Dedifferentiated amniotic fluid mesenchymal stem cell (primary cell): Measurements from ENCODE around the gene UBE2J1.
"Not testable (repeated sequence)": the region's sequence is repeated elsewhere in the genome, so short reads cannot be mapped to it uniquely, and the experiment has no call there.

Experiments
- DNase-seq: peaks from one replicate; pipeline ENCODE4 v3.0.0-alpha.2; 2016; ENCODE audit errors: extremely low spot score

UBE2J1 gene

GRCh38 chr6:89352278-89353117, at the start of gene UBE2J1:
Gene UBE2J1 (minus strand): TSS chr6:89352722. CDS start chr6:89352569, 153 bp downstream.
- peak; percentile 84 for DNase-seq

DNA sequence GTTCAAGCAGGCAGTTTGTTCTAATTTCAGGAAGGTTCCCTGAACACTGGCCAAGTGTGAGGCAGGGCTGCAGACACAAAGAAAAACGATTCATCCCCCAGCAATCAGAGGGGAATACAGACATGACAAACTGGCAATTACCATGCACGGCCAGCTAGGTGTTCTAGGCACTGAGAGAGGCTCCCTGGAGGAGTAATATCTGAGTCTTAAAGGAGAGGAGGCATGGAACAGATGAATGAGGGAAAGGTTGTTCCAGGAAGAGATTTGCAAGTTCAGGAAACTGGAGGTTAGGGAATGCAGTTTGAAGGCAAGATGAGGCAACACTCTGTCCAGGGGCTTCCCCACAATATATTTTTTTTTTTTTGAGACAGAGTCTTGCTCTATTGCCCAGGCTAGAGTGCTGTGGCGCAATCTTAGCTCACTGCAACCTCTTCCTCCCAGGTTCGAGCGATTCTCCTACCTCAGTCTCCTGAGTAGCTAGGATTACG, 48.4 kb upstream of the UBE2J1 start:
- DNase-seq = no peak

DNA sequence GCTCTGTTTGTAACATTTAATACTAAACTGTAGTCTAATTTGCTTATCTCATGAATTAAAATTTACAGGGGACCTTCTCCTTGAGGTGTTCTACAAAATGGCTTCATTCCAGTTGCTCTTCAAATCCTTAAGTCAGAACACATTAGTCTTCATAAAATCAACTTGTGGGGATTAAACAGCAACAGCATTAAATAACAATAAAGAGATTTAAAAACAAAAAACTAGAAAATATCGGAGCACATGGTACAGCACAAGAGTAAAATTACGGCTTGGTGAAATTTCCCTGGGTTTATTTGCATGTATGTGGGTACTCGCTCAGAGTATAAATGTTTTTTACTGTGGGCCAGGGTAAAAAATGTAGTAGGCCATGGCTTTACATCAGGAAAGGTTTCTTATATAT, 47.5 kb upstream of the UBE2J1 start:
- DNase-seq = no peak

DNA sequence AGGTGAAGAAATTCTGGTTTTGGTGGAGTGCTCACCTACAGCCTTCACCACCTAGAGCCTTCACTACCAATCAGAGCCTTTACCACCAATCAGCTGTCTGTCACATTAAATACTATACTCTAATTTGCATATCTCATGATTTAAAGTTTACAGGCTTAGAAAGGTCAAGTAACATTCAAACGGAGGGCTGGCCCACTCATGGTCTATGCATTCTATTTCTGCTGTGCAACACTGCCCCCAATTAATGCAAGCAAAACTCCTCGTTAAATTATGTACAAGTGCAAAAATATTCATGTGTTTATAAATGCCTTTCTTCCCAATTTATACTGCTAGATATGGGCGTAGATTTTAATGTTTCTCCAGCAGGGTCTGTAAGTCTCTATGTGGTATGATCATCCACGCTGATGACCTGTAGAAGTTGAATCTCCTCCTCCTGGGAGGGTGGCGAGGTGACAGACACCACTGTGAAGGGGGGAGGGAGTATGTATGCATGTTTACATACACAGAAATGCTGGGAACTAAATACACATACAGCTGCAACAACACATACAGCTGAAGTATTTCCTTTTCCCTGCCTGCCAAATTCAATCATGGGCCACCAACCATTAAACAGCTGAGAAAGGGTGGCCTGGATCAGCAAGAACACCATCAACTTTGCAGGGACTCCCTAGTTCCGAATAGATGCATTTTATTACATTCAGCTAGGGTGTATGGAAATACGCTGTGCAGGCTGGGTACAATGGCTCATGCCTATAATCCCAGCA, 46.4 kb upstream of the UBE2J1 start:
- no peak for DNase-seq

GRCh38 chr6:89397884-89398283, 45.4 kb upstream of the UBE2J1 start:
- not testable (repeated sequence) for DNase-seq

- DNase-seq = no peak
These were observed 41.1 kb upstream of the UBE2J1 start for GRCh38 chr6:89393659-89394058.

DNA sequence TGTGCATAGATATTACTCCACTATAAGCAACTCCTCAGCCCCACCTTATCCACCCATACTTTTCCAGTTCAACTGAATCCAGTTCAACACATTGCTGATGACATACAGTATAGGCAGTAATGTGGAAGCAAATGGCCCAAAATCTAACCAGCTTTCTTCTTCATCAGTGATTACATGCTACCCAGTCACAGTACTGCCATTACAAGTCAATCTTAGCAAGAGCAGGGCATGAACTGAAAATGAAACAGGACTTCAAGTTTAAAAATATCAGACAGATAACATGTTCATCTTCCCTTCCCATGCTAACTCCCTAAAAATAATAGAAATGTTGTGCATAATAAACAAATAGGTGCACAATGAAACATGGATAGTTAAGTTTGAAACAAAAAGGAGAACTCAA, 40.3 kb upstream of the UBE2J1 start:
- DNase-seq = no peak

DNA sequence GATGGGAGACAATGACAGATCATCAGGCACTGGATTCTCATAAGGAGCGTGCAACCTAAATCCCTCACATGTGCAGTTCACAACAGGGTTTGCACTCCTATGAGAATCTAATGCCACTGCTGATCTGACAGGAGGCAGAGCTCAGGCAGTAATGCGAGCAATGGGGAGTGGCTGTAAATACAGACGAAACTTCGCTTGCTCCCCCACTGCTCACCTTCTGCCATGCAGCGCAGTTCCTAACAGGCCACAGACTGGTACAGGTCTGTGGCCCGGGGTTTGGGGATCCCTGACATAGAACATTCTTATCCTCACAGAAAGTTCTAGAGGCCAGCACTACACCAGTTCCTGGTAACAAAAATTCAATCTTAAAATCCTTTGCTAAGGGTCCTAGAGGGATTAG, 36.3 kb upstream of the UBE2J1 start:
- DNase-seq = no peak

DNA sequence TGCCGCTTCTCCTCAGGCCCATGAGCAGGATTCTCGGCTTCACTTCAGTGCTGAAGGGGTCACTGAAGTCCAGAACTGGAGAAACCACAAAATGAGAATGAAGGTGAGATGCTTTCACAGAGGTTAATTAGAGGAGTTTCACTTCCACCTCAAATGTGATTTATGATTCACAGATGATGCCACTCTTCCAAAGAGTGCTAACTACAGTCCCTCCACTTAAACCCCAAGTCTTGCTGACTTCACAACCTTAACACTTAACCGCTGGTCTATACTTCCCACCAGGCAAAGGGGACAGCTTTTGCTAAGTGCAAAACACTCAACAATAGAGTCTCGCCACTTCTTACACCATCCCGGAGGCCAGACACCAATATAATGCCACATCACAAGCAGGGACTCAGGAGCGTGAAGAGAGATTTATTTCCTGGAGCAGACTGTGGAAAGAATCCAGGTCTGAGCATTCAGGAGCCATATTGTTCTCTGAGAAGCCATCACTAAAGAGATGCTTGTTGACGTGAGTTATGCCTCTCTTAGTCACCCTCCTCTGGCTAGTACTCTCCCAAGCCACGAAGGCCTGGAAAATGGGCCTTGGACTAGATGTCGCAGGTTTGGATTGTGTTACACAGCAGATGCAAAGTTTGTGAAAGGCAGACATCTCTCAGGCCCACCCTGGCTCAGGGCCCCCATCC, 35.1 kb upstream of the UBE2J1 start:
- no peak for DNase-seq

GRCh38 chr6:89386917-89387491, 34.5 kb upstream of the UBE2J1 start:
- no peak for DNase-seq

DNA sequence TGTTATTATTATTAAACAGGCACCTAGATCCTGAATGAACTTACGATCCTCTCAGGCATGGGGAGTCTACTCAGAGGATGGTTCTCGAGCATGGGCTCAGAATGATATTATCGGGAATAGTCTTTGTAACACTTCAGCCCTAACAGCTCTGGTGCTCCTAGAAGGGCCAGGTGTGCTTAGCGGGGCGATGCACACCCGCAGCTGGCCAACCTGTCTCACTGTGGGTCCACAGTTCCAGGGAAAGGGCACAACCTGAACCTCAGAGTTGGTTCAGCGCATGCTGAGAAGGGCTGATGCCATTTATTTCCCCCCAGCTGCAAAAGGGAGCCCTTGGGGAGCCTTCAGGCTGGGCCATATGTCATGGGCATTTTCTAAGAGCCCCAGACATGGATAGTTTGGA, 33.3 kb upstream of the UBE2J1 start:
- no peak for DNase-seq

- DNase-seq = no peak
These were observed 32.7 kb upstream of the UBE2J1 start for GRCh38 chr6:89385156-89385667.

DNA sequence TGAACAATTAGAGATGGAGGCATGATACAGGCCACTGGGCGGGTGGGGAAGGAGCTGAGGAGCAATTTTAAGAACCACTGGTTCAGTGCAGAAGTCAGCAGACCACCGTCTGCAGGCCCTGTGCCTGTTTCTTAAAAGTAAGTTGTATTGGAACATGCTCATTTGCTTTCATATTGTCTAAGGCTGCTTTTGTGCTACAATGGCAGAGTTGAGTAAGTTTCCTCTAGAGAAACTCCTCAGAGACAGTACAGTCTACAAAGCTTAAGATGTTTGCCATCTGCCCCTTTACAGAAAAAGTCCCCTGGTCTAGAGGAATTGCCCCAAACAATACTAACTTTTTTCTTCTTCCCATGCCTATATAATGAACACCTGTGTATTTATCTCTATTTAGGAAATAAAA, 28.5 kb upstream of the UBE2J1 start:
- no peak for DNase-seq

GRCh38 chr6:89379281-89379680, 26.8 kb upstream of the UBE2J1 start:
- DNase-seq = no peak

- no peak for DNase-seq
These were observed 26.1 kb upstream of the UBE2J1 start for GRCh38 chr6:89378628-89379027.

GRCh38 chr6:89375427-89376267, 23.1 kb upstream of the UBE2J1 start:
- DNase-seq = no peak

GRCh38 chr6:89372506-89372901, 20.0 kb upstream of the UBE2J1 start:
- DNase-seq = no peak

DNA sequence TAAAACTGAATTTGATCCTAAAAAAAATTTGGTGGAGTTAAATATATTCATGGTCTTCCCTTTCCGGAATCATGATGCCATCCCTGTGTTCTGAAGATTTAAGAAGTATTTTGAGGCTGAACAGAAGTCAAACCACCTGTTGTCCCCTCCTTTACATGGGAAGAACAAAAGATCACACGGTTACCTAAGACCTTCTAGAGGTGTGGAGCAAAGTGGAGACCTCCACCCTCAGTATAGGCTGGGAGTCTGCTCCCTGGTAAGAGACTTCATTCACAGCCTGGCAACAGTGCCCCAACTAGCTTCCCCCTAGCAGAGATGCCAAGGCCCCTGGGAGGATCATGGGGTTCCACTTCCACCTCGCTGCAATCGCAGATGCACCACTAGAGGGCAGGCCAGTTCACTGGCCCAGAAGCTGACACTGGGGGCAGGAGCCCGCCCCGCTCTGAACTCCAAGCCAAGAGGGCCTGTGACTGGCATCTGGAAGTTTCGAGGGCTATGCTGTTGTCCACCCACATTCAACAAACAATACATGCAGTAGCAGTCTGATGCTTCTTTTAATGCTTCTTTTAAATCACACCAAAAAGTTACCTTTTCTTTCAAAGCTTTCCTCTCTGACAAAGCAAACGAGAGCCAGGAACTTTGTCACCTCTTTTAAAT, 19.5 kb upstream of the UBE2J1 start:
- peak; percentile 21 for DNase-seq

DNA sequence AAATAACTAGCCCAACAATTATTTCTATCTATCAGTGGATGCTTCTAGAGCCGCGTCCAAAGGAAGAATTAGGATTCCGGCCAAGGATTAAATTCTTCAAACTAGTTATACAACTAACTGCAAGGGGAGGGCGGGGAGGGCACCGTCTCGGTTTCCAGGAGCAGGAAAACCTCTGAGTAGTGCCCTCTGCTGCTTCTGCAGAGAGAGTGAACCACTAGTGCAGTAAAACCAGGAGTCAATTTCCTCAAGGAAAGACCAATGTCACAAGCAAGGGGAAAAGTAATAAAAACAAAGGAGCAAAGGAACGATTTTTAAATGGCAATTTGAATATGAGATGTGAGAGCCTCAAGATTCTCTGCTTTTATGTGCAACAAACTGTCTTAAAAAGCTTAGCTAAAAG, 16.5 kb upstream of the UBE2J1 start:
- peak; percentile 41 for DNase-seq

GRCh38 chr6:89368107-89368506, 15.6 kb upstream of the UBE2J1 start:
- peak; percentile 78 for DNase-seq
